OCI-LY7 (cell line): ENCODE results near the gene IRX6. TPM values are rescaled to one million over a fixed set of nuclear protein-coding genes. Genes with fewer than 3 reads are reported as not detected.

Experiments
- BruUV-seq: library from RNA; stranded (reverse); fragments of 400-500 nt; replicated peaks from 2 replicates; lab custom pipeline; 2021; lab: Mats Ljungman, UMichigan
- CTCF ChIA-PET: fragments of 300-600 bp; sonication (Branson Sonifier 250); formaldehyde crosslinking; loops from one replicate; lab custom pipeline; 2022; ENCODE audit warnings: antibody characterized with exemption; ENCODE audit not compliant: unreplicated experiment; lab: Charles Lee
- POLR2A ChIA-PET: fragments of 300-600 bp; sonication (Branson Sonifier 250); formaldehyde crosslinking; loops from one replicate; lab custom pipeline; 2022; ENCODE audit warnings: antibody characterized with exemption; lab: Charles Lee
- DNase-seq: peaks from one replicate; pipeline ENCODE4 v3.0.0-alpha.2; 2015; ENCODE audit warnings: low spot score
- H2AFZ ChIP-seq: fragments of 200-600 bp; sonication (generic), shearing (Covaris generic); 2 replicates; pipeline ENCODE4 v1.6.1; 2014; ENCODE audit warnings: mild to moderate bottlenecking, antibody characterized with exemption, low read length, moderate library complexity
- H3K27ac ChIP-seq: fragments of 200-600 bp; sonication (generic); 2 replicates; pipeline ENCODE4 v1.5.1; 2014; ENCODE audit warnings: mixed run types, low read depth, mild to moderate bottlenecking, moderate library complexity, low read length, inconsistent platforms; ENCODE audit not compliant: poor library complexity, severe bottlenecking
- H3K36me3 ChIP-seq: fragments of 200-600 bp; sonication (generic); 2 replicates; pipeline ENCODE4 v1.6.1; 2014; ENCODE audit warnings: mild to moderate bottlenecking, antibody characterized with exemption, low read length, moderate library complexity, mixed read lengths; ENCODE audit not compliant: insufficient read depth
- H3K4me1 ChIP-seq: fragments of 200-600 bp; sonication (generic); 2 replicates; pipeline ENCODE4 v1.5.1; 2014; ENCODE audit warnings: mild to moderate bottlenecking, low read length; ENCODE audit not compliant: insufficient read depth, poor library complexity, severe bottlenecking
- H3K4me2 ChIP-seq: fragments of 200-600 bp; sonication (generic); 2 replicates; pipeline ENCODE4 v1.6.1; 2014; ENCODE audit warnings: mild to moderate bottlenecking, low read length
- H3K4me3 ChIP-seq: fragments of 200-600 bp; sonication (generic); 2 replicates; pipeline ENCODE4 v1.5.1; 2014; ENCODE audit warnings: mild to moderate bottlenecking, low read depth, low read length; ENCODE audit not compliant: poor library complexity, severe bottlenecking
- H3K79me2 ChIP-seq: fragments of 200-600 bp; sonication (generic); 2 replicates; pipeline ENCODE4 v1.6.1; 2016; ENCODE audit warnings: low read depth, mild to moderate bottlenecking, low read length, moderate library complexity, mixed read lengths; ENCODE audit not compliant: insufficient read depth
- H3K9me2 ChIP-seq: fragments of 200-600 bp; sonication (generic); 2 replicates; pipeline ENCODE4 v1.6.1; 2016; ENCODE audit warnings: mild to moderate bottlenecking, low read length, mixed read lengths; ENCODE audit not compliant: insufficient read depth
- H3K9me3 ChIP-seq: fragments of 200-600 bp; sonication (generic); 2 replicates; pipeline ENCODE4 v1.6.1; 2014; ENCODE audit warnings: mild to moderate bottlenecking, mixed run types, low read length, mixed read lengths
- H4K20me1 ChIP-seq: fragments of 200-600 bp; sonication (generic); 2 replicates; pipeline ENCODE4 v1.6.1; 2014; ENCODE audit warnings: mild to moderate bottlenecking, antibody characterized with exemption, low read length, moderate library complexity, mixed read lengths; ENCODE audit not compliant: insufficient read depth
- EZH2phosphoT487 ChIP-seq: fragments of 200-600 bp; sonication (generic); IDR thresholded peaks from 2 replicates; pipeline ENCODE4 v1.6.1; 2018; ENCODE audit warnings: low read depth, borderline replicate concordance, mild to moderate bottlenecking, mixed run types, antibody characterized with exemption, low read length, moderate library complexity, mixed read lengths
- intact Hi-C: fragments of 100-400 bp; cut with micrococcal nuclease; formaldehyde crosslinking; loops from one replicate; pipeline ENCODE4 v1.10.0; 2022; ENCODE audit not compliant: unreplicated experiment
- total RNA-seq, 2 experiments: library from RNA; depleted of rRNA in 1 of 2; stranded (reverse); fragments of >200 nt in 1 of 2; shearing (Covaris generic) in 1 of 2; gene quantifications; 2 replicates each; pipeline ENCODE4 v1.2.3, GENCODE V29; 2014 to 2022
- TF ChIP-seq, protein P1 (sequence below): fragments of 200-600 bp; sonication (generic); conservative IDR thresholded peaks from 2 replicates; pipeline ENCODE4 v1.5.1; 2014; ENCODE audit warnings: mild to moderate bottlenecking, antibody characterized with exemption, low read length, moderate library complexity, mixed read lengths

IRX6 gene
- total RNA-seq, 2 experiments from 2014 or later: not detected

DNA sequence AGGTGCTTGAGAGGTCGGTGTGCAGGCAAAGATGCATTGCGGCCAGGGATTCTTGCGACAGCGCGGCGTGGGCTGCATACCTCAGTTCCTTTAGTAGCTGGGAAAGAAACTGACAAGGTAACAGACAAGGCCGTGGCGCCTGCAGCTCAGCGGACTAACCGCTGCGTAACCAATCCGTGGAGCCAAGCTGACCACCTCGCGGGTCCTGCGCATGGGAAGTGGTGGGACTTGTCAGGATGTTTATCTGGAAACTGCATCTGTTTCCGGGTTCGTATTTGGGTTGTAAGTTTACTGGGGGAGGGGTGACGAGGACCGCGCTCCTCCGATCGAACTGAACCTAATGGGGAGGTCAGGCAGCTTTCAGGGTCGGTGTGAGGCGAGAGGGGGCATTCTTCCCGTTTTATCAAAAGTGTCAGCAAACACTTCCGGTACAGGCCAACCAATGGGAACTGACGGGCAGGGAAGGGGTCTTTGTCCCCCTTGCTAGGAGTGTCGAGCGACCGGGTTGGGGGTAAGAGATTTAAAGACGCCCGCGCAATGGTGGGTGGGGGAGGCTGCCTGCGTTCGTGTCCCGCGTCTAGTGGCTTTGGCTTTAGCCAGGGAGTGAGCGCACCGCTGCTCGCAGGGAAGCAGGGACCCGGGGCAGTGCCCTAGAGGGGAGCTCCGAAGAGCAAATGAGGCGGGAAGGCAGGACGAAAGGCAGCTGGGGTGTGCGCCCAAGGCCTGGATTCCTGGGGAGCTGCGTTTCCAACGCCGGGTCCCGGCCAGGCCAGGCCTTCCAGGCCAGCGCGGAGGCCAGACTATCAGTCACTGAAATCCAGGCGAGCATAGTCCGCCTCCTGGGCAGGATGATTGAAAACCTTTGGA is 7.0 kb downstream of the IRX6 start:
- no peak for DNase-seq
- Histone ChIP-seq H3K79me2 (no peaks in the 10 kb centered on the region), H3K36me3 (no peaks in the 10 kb centered on the region), H3K27ac (no peak overlapping the region), H2AFZ (no peak overlapping the region), H3K9me3 (no peaks in the 10 kb centered on the region), H3K4me3 (no peak overlapping the region), H3K4me2 (no peak overlapping the region), H4K20me1 (no peaks in the 10 kb centered on the region), H3K4me1 (peaks cover 19% of the 10 kb centered on the region), H3K9me2 (no peaks in the 10 kb centered on the region)
- intact Hi-C loops: no loop called here
- ChIA-PET POLR2A (interaction anchor here (0.7 kb wide), 2 partner anchors 10 to 31 kb away, joined by 3 read pairs; no protein-coding TSS in a partner anchor), CTCF (no interaction called here)
- TF ChIP-seq, protein P1, sequence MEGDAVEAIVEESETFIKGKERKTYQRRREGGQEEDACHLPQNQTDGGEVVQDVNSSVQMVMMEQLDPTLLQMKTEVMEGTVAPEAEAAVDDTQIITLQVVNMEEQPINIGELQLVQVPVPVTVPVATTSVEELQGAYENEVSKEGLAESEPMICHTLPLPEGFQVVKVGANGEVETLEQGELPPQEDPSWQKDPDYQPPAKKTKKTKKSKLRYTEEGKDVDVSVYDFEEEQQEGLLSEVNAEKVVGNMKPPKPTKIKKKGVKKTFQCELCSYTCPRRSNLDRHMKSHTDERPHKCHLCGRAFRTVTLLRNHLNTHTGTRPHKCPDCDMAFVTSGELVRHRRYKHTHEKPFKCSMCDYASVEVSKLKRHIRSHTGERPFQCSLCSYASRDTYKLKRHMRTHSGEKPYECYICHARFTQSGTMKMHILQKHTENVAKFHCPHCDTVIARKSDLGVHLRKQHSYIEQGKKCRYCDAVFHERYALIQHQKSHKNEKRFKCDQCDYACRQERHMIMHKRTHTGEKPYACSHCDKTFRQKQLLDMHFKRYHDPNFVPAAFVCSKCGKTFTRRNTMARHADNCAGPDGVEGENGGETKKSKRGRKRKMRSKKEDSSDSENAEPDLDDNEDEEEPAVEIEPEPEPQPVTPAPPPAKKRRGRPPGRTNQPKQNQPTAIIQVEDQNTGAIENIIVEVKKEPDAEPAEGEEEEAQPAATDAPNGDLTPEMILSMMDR: no peak
- TF ChIP-seq EZH2phosphoT487: no peak
- BruUV-seq: no TSS peak

DNA sequence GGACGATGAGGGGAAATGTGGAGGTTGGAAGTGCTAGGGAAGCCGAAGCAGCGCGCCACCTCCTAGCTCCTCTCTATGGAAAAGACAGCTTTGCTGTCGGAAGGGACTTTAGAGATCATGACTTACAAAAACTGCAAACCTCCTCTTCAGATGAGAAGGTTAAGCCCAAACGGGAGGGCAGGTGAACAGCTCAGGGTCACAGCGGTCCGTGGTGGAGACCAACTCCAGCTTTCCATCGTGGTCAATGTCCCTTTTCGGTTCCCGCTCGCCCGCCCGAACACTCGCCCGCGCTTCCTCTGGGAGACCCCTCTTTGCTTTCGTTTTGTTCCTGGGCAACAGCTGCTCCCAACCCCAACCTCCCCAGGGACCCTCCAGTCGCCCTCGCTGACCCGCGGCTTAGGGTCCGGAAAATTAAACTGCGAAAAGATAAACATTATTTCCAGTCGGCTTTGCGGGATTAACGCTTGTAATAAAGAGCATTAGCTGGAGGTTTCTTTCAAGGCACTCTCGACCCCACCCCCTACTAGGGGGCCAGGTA is 7.7 kb downstream of the IRX6 start:
- Histone ChIP-seq H3K4me1 (peaks cover 19% of the 10 kb centered on the region), H3K9me3 (no peaks in the 10 kb centered on the region), H3K9me2 (no peaks in the 10 kb centered on the region), H3K4me3 (no peak overlapping the region), H3K4me2 (no peak overlapping the region), H2AFZ (no peak overlapping the region), H3K36me3 (no peaks in the 10 kb centered on the region), H3K79me2 (no peaks in the 10 kb centered on the region), H4K20me1 (no peaks in the 10 kb centered on the region), H3K27ac (no peak overlapping the region)
- TF ChIP-seq, protein P1: no peak
- TF ChIP-seq EZH2phosphoT487: no peak
- ChIA-PET POLR2A (interaction anchor here (0.5 to 0.8 kb wide), 4 partner anchors 10 to 618 kb away, joined by 3 to 7 read pairs (median 3); no protein-coding TSS in a partner anchor), CTCF (no interaction called here)
- intact Hi-C loops: no loop called here
- no TSS peak for BruUV-seq
- no peak for DNase-seq
